HepG2 (cell line): ENCODE data around the gene RPH3AL. TPM values are rescaled to one million over a fixed set of nuclear protein-coding genes. Genes with fewer than 3 reads are reported as not detected.

ENCODE experiments used
- ATAC-seq: fragments of 200-7000 bp; cut with Tn5 transposase; 3 replicates; pipeline ENCODE4 v1.9.1; 2020; ENCODE audit warnings: mild to moderate bottlenecking, moderate library complexity
- BruUV-seq: library from RNA; stranded (reverse); fragments of 400-500 nt; replicated peaks from 2 replicates; lab custom pipeline; 2021; lab: Mats Ljungman, UMichigan
- CTCF ChIA-PET: fragments of 300-600 bp; formaldehyde crosslinking; extraction: SDS; loops from one replicate; lab custom pipeline; 2021; ENCODE audit warnings: low total read pairs, inconsistent platforms, low intra/inter-chr PET ratio; lab: Yijun Ruan, JAX
- POLR2A ChIA-PET: fragments of 350-600 bp; sonication (Branson Sonifier 250); formaldehyde crosslinking; loops from one replicate; lab custom pipeline; 2020; ENCODE audit warnings: antibody characterized with exemption, inconsistent platforms; lab: Yijun Ruan, JAX
- DNase-seq: peaks from one replicate; pipeline ENCODE4 v3.0.0-alpha.2; 2015; ENCODE audit warnings: low spot score
- FAIRE-seq: peaks from 3 replicates; lab custom pipeline; 2011; peaks lifted over from hg19 to GRCh38; lab: Jason Lieb, UNC
- H2AFZ ChIP-seq: one replicate; pipeline ENCODE4 v1.6.1; 2011; ENCODE audit warnings: low read length, inconsistent platforms
- H3K27ac ChIP-seq: fragments of 300-600 bp; 3 replicates; pipeline ENCODE4 v1.8.0; 2011; ENCODE audit warnings: mixed run types, mild to moderate bottlenecking, mixed read lengths, low read length, inconsistent platforms; ENCODE audit not compliant: insufficient read depth; ENCODE audit errors: extremely low read length
- H3K27me3 ChIP-seq, 2 experiments: fragments of 200-600 bp in 1 of 2; 2 replicates in 1 of 2; 3 replicates in 1 of 2; pipeline versions ENCODE4 v1.6.0 to v1.8.0; 2011; ENCODE audit warnings: low read length in 2 of 2, mild to moderate bottlenecking in 2 of 2, moderate library complexity in 2 of 2, inconsistent platforms in 1 of 2; ENCODE audit not compliant: insufficient read depth in 2 of 2, control insufficient read depth in 1 of 2
- H3K36me3 ChIP-seq, 2 experiments: fragments of 200-600 bp in 1 of 2; replicated peaks in 1 of 2; 2 replicates in 1 of 2; 3 replicates in 1 of 2; pipeline versions ENCODE4 v1.5.1 to v1.8.0; 2011; ENCODE audit warnings: low read length in 2 of 2, inconsistent platforms in 1 of 2; ENCODE audit not compliant: insufficient read depth in 2 of 2, control insufficient read depth in 1 of 2
- H3K4me1 ChIP-seq: 2 replicates; pipeline ENCODE4 v1.5.1; 2012; ENCODE audit warnings: low read length, inconsistent platforms; ENCODE audit not compliant: insufficient read depth
- H3K4me2 ChIP-seq: 2 replicates; pipeline ENCODE4 v1.6.0; 2011; ENCODE audit warnings: low read depth, low read length, inconsistent platforms
- H3K4me3 ChIP-seq, 3 experiments: fragments of 200-600 bp in 1 of 3; sonication (generic), shearing (Covaris generic) in 1 of 3; replicated peaks in 1 of 3; 2 replicates each; pipeline ENCODE4 v1.5.1; 2011 to 2016; ENCODE audit warnings: low read length in 3 of 3, inconsistent platforms in 2 of 3, low read depth in 2 of 3, mild to moderate bottlenecking in 2 of 3, control low read depth in 1 of 3, mixed read lengths in 1 of 3; ENCODE audit not compliant: insufficient read depth in 1 of 3
- H3K79me2 ChIP-seq: one replicate; pipeline ENCODE4 v1.6.1; 2011; ENCODE audit warnings: low read length, inconsistent platforms; ENCODE audit not compliant: insufficient read depth
- H3K9ac ChIP-seq: 2 replicates; pipeline ENCODE4 v1.6.0; 2011; ENCODE audit warnings: mild to moderate bottlenecking, low read depth, low read length, inconsistent platforms; ENCODE audit not compliant: insufficient read depth
- H3K9me3 ChIP-seq: 2 replicates; pipeline ENCODE4 v1.5.1; 2012; ENCODE audit warnings: mild to moderate bottlenecking, low read length
- H4K20me1 ChIP-seq: 2 replicates; pipeline ENCODE4 v1.6.0; 2011; ENCODE audit warnings: inconsistent platforms, mild to moderate bottlenecking, low read length, moderate library complexity; ENCODE audit not compliant: insufficient read depth
- ADNP ChIP-seq: sonication (generic); formaldehyde crosslinking; IDR thresholded peaks from 2 replicates; pipeline ENCODE4 v1.4.0; 2020; ENCODE audit warnings: missing genetic modification reagents
- PPARG ChIP-seq: conservative IDR thresholded peaks from 2 replicates; pipeline ENCODE4 v1.6.1; 2016; ENCODE audit warnings: missing biosample characterization, missing genetic modification reagents
- SATB2 ChIP-seq: sonication (generic); formaldehyde crosslinking; IDR thresholded peaks from 2 replicates; pipeline ENCODE4 v1.5.0; 2020; ENCODE audit warnings: missing genetic modification reagents
- THYN1 ChIP-seq: sonication (generic); formaldehyde crosslinking; IDR thresholded peaks from 2 replicates; pipeline ENCODE4 v1.8.1; 2023; ENCODE audit warnings: low read depth, mild to moderate bottlenecking, moderate library complexity, missing genetic modification reagents, borderline replicate concordance
- ZNF326 ChIP-seq: sonication (generic); formaldehyde crosslinking; IDR thresholded peaks from 2 replicates; pipeline ENCODE4 v1.4.0; 2020; ENCODE audit warnings: missing genetic modification reagents, borderline replicate concordance
- ZNF747 ChIP-seq: sonication (generic); formaldehyde crosslinking; IDR thresholded peaks from 2 replicates; pipeline ENCODE4 v1.8.1; 2023; ENCODE audit warnings: missing genetic modification reagents, mild to moderate bottlenecking, borderline replicate concordance
- whole genome bisulfite sequencing: methylation state at CpG from one replicate; pipeline ENCODE4 v1.1.6; 2017; ENCODE audit warnings: low lambda C conversion rate; 5-methylcytosine and 5-hydroxymethylcytosine counted together
- in situ Hi-C: cut with HindIII; loops from 2 replicates; pipeline ENCODE4 v1.10.0; 2017; ENCODE audit warnings: low pct_unique_long_range_greater_than_20kb; ENCODE audit not compliant: extremely low pct_ligation_motif_present
- intact Hi-C: fragments of 100-400 bp; cut with micrococcal nuclease; formaldehyde crosslinking; loops from one replicate; pipeline ENCODE4 v1.10.0; 2022; ENCODE audit not compliant: unreplicated experiment
- polyA plus RNA-seq, 8 experiments: library from polyadenylated mRNA; depleted of rRNA in 3 of 8; stranded (reverse) in 7 of 8; unstranded in 1 of 8; fragments of >200 nt; fragmentation: Illumina TruSeq in 4 of 8; extraction: Trizol in 4 of 8; gene quantifications; 2 replicates each; pipeline versions ENCODE4 v1.2.1 to v1.2.3, GENCODE V29; 2011 to 2016; ENCODE audit warnings: low read depth in 4 of 8, missing spikeins in 1 of 8, mixed read lengths in 1 of 8; ENCODE audit not compliant: insufficient read depth in 1 of 8
- total RNA-seq, 5 experiments: library from RNA; depleted of rRNA; stranded (reverse); fragments of >200 nt; fragmentation: Illumina TruSeq; extraction: Trizol; gene quantifications; 2 replicates each; pipeline ENCODE4 v1.2.3, GENCODE V29; 2016; ENCODE audit warnings: low read depth in 1 of 5
- TF ChIP-seq, protein P1 (sequence below): sonication (generic); formaldehyde crosslinking; IDR thresholded peaks from 2 replicates; pipeline ENCODE4 v1.4.0; 2020; ENCODE audit warnings: missing genetic modification reagents

Gene RPH3AL
- total and polyA plus RNA-seq, 2 of the 13 experiments (the other 11 are each of a cell fraction or from before 2014, with no cell fraction given) = 7.8 to 16.4 TPM

DNA sequence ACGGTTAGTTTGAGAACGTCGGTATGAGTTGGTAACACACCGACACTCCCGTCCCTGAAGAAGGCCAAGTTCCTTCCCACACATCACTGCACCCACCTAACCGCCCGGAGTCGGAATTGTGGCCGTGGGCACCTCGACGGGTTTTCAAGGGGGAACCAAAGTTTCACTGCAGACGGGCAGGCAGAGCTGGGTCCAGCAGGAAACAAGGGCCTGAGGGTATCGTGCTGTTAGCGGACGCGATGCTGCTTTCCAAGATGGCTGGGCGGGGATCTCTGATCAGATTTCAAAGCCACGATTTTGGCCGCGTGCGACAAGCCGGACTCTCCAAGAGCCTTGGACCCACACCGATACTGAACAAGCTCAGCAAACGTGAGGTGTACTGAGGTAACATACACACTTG, 88.8 kb downstream of the RPH3AL start:
- no peaks in the 10 kb centered on the region for H4K20me1 ChIP-seq
- no peaks in the 10 kb centered on the region for H3K79me2 ChIP-seq
- BruUV-seq = no TSS peak
- no peak overlapping the region for H2AFZ ChIP-seq
- no peak for ATAC-seq
- CTCF ChIA-PET = no interaction called here
- no peak for DNase-seq
- no peak overlapping the region for H3K4me2 ChIP-seq
- no peak for FAIRE-seq
- no peak overlapping the region for H3K9ac ChIP-seq
- H3K36me3 ChIP-seq = peaks cover 6 to 21% of the 10 kb centered on the region in 2 experiments; a peak in 4 of 5 replicates
- H3K4me3 ChIP-seq = no peak overlapping the region
- TF ChIP-seq THYN1 (CRISPR knock-in tag) = no peak
- TF ChIP-seq SATB2 (CRISPR knock-in tag) = no peak
- TF ChIP-seq, protein P1, sequence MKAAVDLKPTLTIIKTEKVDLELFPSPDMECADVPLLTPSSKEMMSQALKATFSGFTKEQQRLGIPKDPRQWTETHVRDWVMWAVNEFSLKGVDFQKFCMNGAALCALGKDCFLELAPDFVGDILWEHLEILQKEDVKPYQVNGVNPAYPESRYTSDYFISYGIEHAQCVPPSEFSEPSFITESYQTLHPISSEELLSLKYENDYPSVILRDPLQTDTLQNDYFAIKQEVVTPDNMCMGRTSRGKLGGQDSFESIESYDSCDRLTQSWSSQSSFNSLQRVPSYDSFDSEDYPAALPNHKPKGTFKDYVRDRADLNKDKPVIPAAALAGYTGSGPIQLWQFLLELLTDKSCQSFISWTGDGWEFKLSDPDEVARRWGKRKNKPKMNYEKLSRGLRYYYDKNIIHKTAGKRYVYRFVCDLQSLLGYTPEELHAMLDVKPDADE (CRISPR knock-in tag) = no peak
- no peak for TF ChIP-seq ZNF326 (CRISPR knock-in tag)
- TF ChIP-seq, all 625 proteins: peak for 0
- Histone ChIP-seq H3K9me3 (no peaks in the 10 kb centered on the region), H3K27me3 (no peaks in the 10 kb centered on the region), H3K4me1 (no peaks in the 10 kb centered on the region), H3K27ac (no peak overlapping the region)
- POLR2A ChIA-PET = no interaction called here
- 96% methylated on average over 21 of the region's 24 CpGs for WGBS
- in situ Hi-C loops (no loop called here), intact Hi-C loops (no loop called here)

DNA sequence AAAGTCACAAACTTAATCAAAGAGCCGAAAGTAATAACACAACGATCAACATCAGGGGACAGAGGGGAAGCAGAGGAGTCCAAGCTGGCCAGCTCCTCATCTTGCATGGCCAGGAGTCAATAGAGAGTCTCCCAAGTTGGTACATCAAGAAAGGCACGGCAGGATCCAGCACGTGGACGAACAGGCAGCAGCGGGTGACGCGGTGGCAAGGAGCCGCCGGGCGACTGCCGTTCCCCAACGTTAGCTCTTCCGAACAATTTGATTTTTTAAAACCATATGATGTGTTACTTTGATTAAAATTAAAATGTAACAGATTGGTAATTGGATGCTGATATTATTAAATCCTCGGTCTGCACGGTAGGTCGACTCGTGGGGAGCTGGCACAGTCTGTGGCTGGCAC, 89.3 kb downstream of the RPH3AL start:
- H3K9me3 ChIP-seq = no peaks in the 10 kb centered on the region
- in situ Hi-C loops = no loop called here
- no peak overlapping the region for H3K9ac ChIP-seq
- POLR2A ChIA-PET = no interaction called here
- CTCF ChIA-PET = no interaction called here
- WGBS = 99% methylated on average over 18 of the region's 18 CpGs
- H3K27ac ChIP-seq = no peak overlapping the region
- no peaks in the 10 kb centered on the region for H3K27me3 ChIP-seq
- BruUV-seq = no TSS peak
- H4K20me1 ChIP-seq = no peaks in the 10 kb centered on the region
- FAIRE-seq = no peak
- no peak for ATAC-seq
- no peak overlapping the region for H3K4me2 ChIP-seq
- H2AFZ ChIP-seq = no peak overlapping the region
- H3K79me2 ChIP-seq = no peaks in the 10 kb centered on the region
- TF ChIP-seq ZNF747 (CRISPR knock-in tag) (no peak), ADNP (no peak), PPARG (CRISPR knock-in tag) (no peak)
- no peak for DNase-seq
- H3K4me3 ChIP-seq = no peak overlapping the region
- no peaks in the 10 kb centered on the region for H3K4me1 ChIP-seq
- H3K36me3 ChIP-seq = peaks cover 6 to 21% of the 10 kb centered on the region in 2 experiments; a peak in 4 of 5 replicates
- intact Hi-C loops = no loop called here
